GM12864 (cell line): Measurements from ENCODE around the gene NR2F1-AS1.
"Not testable (repeated sequence)": the region's sequence is repeated elsewhere in the genome, so short reads cannot be mapped to it uniquely, and the experiment has no call there.

ENCODE experiments used
- DNase-seq: peaks from one replicate; pipeline ENCODE4 v3.0.0-alpha.2; 2011; ENCODE audit warnings: low read depth
- H3K4me3 ChIP-seq: 2 replicates; pipeline ENCODE4 v1.5.1; 2011; ENCODE audit warnings: mild to moderate bottlenecking, low read depth, low read length, control low read depth
- TF ChIP-seq, protein P1 (sequence below): IDR thresholded peaks from 2 replicates; pipeline ENCODE4 v1.5.1; 2011; ENCODE audit warnings: low read depth, mild to moderate bottlenecking, moderate library complexity, low read length, control low read depth, inconsistent platforms; ENCODE audit errors: missing control alignments

The NR2F1-AS1 gene

DNA sequence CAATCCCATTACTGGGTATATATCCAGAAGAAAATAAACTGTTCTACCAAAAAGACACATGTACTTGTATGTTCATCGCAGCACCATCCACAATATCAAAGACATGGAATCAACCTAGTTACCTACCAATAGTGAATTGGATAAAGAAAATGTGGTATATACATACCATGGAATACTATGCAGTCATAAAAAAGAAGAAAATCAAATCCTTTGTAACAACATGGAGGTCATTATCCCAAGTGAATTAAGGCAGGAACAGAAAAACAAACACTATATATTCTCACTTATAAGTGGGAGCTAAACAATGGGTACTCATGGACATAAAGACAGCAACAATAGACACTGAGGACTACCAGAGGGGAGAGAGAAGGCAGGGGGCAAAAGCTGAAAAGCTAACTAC, 67.7 kb downstream of the NR2F1-AS1 start:
- no peak for DNase-seq
- TF ChIP-seq, protein P1, sequence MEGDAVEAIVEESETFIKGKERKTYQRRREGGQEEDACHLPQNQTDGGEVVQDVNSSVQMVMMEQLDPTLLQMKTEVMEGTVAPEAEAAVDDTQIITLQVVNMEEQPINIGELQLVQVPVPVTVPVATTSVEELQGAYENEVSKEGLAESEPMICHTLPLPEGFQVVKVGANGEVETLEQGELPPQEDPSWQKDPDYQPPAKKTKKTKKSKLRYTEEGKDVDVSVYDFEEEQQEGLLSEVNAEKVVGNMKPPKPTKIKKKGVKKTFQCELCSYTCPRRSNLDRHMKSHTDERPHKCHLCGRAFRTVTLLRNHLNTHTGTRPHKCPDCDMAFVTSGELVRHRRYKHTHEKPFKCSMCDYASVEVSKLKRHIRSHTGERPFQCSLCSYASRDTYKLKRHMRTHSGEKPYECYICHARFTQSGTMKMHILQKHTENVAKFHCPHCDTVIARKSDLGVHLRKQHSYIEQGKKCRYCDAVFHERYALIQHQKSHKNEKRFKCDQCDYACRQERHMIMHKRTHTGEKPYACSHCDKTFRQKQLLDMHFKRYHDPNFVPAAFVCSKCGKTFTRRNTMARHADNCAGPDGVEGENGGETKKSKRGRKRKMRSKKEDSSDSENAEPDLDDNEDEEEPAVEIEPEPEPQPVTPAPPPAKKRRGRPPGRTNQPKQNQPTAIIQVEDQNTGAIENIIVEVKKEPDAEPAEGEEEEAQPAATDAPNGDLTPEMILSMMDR, result no peak
- no peak overlapping the region for H3K4me3 ChIP-seq

DNA sequence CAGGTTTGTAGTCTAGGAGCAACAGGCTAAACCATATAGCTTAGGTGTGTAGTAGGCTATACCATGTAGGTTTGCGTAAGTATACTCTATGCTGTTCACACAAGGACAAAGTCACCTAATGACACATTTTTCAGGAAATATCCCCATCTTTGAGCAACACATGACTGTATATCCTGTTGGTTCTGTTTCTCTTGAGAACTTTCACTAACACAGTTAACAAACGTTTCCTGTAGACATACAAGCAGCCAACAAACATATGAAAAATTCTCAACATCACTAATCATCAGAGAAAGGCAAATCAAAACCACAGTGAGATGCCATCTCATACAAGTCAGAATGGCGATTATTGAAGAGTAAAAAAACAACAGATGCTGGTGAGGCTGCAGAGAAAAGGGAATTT, 68.2 kb downstream of the NR2F1-AS1 start:
- H3K4me3 ChIP-seq, result no peak overlapping the region
- DNase-seq, result no peak
- TF ChIP-seq, protein P1, result no peak

GRCh38 chr5:93511445-93511844, 69.6 kb downstream of the NR2F1-AS1 start:
- TF ChIP-seq, protein P1, result no peak
- H3K4me3 ChIP-seq, result no peak overlapping the region
- no peak for DNase-seq

GRCh38 chr5:93510626-93511380, 70.2 kb downstream of the NR2F1-AS1 start:
- TF ChIP-seq, protein P1, result no peak
- DNase-seq, result no peak

GRCh38 chr5:93505553-93505952, 75.5 kb downstream of the NR2F1-AS1 start:
- not testable (repeated sequence) for H3K4me3 ChIP-seq

More at GRCh38 chr5:93510626-93511380, 70.2 kb downstream of the NR2F1-AS1 start:
- H3K4me3 ChIP-seq, result no peak overlapping the region

GRCh38 chr5:93503598-93504067, 77.4 kb downstream of the NR2F1-AS1 start:
- TF ChIP-seq, protein P1, result no peak
- DNase-seq, result no peak
- no peak overlapping the region for H3K4me3 ChIP-seq

More at GRCh38 chr5:93505553-93505952, 75.5 kb downstream of the NR2F1-AS1 start:
- not testable (repeated sequence) for DNase-seq

- no peak for DNase-seq
- TF ChIP-seq, protein P1, result no peak
- no peak overlapping the region for H3K4me3 ChIP-seq
Observed at GRCh38 chr5:93497096-93497495, 83.9 kb downstream of the NR2F1-AS1 start.
